IPS-20b (cell line): ENCODE data around the gene B3GALNT2.
"Not testable (repeated sequence)": the region's sequence is repeated elsewhere in the genome, so short reads cannot be mapped to it uniquely, and the experiment has no call there.

Experiments used
- H3K27ac ChIP-seq: one replicate; pipeline ENCODE4 v1.5.1; 2013; ENCODE audit warnings: low read length
- H3K27me3 ChIP-seq: 2 replicates; pipeline ENCODE4 v1.6.1; 2013; ENCODE audit warnings: mild to moderate bottlenecking, low read length, inconsistent platforms; ENCODE audit not compliant: insufficient read depth
- H3K36me3 ChIP-seq: 2 replicates; pipeline ENCODE4 v1.6.1; 2013; ENCODE audit warnings: low read depth, mild to moderate bottlenecking, inconsistent platforms, low read length, moderate library complexity; ENCODE audit not compliant: insufficient read depth
- H3K4me1 ChIP-seq: 2 replicates; pipeline ENCODE4 v1.6.1; 2013; ENCODE audit warnings: mild to moderate bottlenecking, control low read depth, inconsistent platforms, low read length, moderate library complexity; ENCODE audit not compliant: insufficient read depth
- H3K4me3 ChIP-seq: 2 replicates; pipeline ENCODE4 v1.5.1; 2013; ENCODE audit warnings: mild to moderate bottlenecking, low read length, inconsistent platforms
- H3K9ac ChIP-seq: 2 replicates; pipeline ENCODE4 v1.6.1; 2013; ENCODE audit warnings: low read depth, mild to moderate bottlenecking, inconsistent platforms, low read length, moderate library complexity
- H3K9me3 ChIP-seq: 2 replicates; pipeline ENCODE4 v1.6.1; 2013; ENCODE audit warnings: mild to moderate bottlenecking, low read depth, low read length, inconsistent platforms; ENCODE audit not compliant: insufficient read depth

The B3GALNT2 gene

DNA sequence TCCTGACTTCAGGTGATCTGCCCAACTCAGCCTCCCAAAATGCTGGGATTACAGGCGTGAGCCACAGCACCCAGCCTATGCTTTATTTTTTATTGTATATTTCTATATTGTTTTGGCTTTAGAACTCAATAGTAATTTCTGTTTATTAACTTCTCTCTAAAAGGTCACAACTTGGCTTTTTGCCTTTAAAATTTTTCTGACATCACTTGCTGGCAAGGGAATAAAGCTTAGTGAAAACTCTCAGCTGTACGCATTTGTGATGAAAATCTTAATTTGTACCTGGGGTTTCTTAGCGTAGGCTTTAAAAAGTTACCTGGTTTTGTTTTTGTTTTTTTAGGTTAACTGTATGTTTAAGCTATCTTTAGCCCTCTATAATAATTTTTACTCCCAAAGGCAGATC lies 36.2 kb downstream of the B3GALNT2 start:
- H3K9me3 ChIP-seq, result no peaks in the 10 kb centered on the region
- no peak overlapping the region for H3K27ac ChIP-seq
- H3K36me3 ChIP-seq, result peaks cover 47% of the 10 kb centered on the region
- no peak overlapping the region for H3K9ac ChIP-seq
- H3K4me1 ChIP-seq, result no peaks in the 10 kb centered on the region
- H3K4me3 ChIP-seq, result no peak overlapping the region
- no peaks in the 10 kb centered on the region for H3K27me3 ChIP-seq

DNA sequence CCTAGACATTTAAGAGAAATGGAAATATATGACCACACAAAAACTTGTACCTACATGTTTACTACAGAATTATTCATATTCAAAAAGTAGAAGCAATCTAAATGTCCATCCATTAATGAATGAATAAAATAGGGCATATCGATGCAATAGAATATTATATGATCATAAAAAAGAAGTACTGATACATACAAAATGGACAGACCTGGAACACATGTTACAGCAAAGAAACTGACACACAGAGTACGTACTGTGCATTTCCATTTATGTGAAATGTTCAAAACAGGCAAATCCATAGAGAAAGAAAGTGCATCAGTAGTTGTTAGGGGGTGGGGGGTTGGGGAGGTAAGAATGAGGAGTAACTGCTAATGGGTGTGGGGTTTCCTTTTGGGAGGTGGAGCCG lies 39.2 kb downstream of the B3GALNT2 start:
- no peaks in the 10 kb centered on the region for H3K27me3 ChIP-seq
- H3K9ac ChIP-seq, result no peak overlapping the region
- no peaks in the 10 kb centered on the region for H3K4me1 ChIP-seq
- no peak overlapping the region for H3K27ac ChIP-seq
- peaks cover 39% of the 10 kb centered on the region for H3K36me3 ChIP-seq
- H3K4me3 ChIP-seq, result no peak overlapping the region
- no peaks in the 10 kb centered on the region for H3K9me3 ChIP-seq

DNA sequence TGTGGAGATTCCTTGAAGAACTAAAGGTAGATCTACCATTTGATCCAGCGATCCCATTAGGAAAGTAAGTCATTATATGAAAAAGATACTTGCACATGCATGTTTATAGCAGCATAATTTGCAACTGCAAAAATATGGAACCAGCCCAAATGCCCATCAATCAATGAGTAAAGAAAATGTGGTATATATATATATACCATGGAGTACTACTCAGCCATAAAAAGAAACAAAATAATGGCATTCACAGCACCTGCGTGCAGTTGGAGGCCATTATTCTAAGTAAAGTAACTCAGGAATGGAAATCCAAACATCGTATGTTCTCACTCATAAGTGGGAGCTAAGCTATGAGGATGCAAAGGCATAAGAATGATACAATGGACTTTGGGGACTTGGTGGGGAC lies 41.4 kb downstream of the B3GALNT2 start:
- peaks cover 30% of the 10 kb centered on the region for H3K36me3 ChIP-seq

DNA sequence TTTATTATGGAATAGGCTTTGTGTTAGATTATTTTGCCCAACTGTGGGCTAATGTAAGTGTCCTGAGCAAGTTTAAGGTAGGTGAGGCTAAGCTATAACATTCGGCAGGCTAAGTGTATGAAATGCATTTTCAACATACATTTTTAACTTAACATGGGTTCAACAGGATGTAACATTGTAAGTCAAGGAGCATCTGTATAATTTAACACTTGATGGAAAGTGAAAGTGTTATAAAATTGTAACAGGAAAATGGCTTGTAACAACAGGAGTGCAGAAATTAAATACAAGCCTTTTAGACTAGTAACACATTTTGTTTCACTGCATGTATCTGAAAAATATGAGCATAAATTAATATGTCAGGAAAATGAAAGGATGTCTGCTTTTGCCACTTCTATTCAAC lies 42.3 kb downstream of the B3GALNT2 start:
- Histone ChIP-seq H3K9me3 (no peaks in the 10 kb centered on the region), H3K27me3 (no peaks in the 10 kb centered on the region), H3K4me1 (no peaks in the 10 kb centered on the region), H3K9ac (no peak overlapping the region), H3K36me3 (peaks cover 30% of the 10 kb centered on the region), H3K27ac (no peak overlapping the region), H3K4me3 (no peak overlapping the region)

More for the DNA sequence above, 41.4 kb downstream of the B3GALNT2 start:
- not testable (repeated sequence) for H3K27me3 ChIP-seq, H3K9ac ChIP-seq, H3K4me1 ChIP-seq, H3K4me3 ChIP-seq, H3K9me3 ChIP-seq, H3K27ac ChIP-seq

DNA sequence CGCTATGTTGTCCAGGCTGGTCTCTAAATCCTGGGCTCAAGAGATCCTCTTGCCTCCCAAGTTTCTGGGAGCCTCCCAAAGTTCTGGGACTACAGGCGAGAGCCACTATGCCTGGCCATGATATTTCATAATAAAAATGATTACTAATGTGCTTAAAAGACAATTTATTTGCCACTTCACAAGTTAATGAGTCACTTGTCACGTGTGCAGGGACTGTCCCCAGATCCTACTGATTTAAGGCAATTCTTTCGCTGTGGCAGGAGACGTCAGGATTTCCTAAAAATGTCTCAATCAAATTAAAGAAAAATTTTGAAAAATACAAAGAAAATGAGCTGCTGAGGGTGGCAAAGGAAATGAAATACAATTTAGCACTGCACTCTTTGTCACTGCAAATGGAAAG lies 43.5 kb downstream of the B3GALNT2 start:
- H3K27ac ChIP-seq, result no peak overlapping the region
- H3K36me3 ChIP-seq, result peaks cover 31% of the 10 kb centered on the region
- no peaks in the 10 kb centered on the region for H3K27me3 ChIP-seq
- no peak overlapping the region for H3K9ac ChIP-seq
- H3K4me3 ChIP-seq, result no peak overlapping the region
- no peaks in the 10 kb centered on the region for H3K9me3 ChIP-seq
- H3K4me1 ChIP-seq, result no peaks in the 10 kb centered on the region

DNA sequence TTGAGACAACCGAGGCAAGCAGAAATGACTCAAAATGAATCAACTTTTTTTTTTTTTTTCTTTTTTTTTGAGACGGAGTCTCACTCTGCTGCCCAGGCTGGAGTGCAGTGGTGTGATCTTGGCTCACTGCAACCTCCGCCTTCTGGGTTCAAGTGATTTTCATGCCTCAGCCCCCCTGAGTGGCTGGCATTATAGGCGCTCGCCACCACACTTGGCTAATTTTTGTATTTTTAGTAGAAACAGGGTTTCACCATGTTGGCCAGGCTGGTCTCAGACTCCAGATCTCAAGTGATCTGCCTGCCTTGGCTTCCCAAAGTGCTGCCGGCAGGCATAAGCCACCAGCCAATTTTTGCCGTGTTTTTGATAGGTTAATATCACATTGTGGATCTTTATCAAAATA lies 46.4 kb downstream of the B3GALNT2 start:
- H3K36me3 ChIP-seq, result peaks cover 38% of the 10 kb centered on the region
- H3K9ac ChIP-seq, H3K4me3 ChIP-seq, H3K27me3 ChIP-seq, H3K9me3 ChIP-seq, H3K27ac ChIP-seq, H3K4me1 ChIP-seq: not testable (repeated sequence)

DNA sequence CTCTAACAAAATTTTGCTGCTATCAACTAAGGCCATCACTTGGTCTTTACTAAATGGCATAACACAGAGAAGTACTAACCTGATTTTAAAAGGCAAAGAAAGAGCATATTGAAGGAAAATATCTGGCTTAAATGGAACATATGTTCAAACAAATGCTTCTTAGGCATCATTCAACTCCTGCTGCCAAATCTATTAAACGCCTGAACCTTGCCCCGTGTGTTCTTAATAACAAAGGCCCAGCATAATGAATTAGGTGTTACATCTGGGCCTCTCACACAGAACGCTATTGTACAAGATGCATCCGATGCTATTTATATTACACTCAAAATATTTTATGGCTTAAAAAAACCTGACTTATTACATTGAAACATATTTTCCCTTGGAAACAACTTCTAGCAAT lies 48.4 kb downstream of the B3GALNT2 start:
- H3K9ac ChIP-seq, result no peak overlapping the region
- H3K27me3 ChIP-seq, result no peaks in the 10 kb centered on the region
- no peaks in the 10 kb centered on the region for H3K9me3 ChIP-seq
- H3K27ac ChIP-seq, result no peak overlapping the region
- peaks cover 48% of the 10 kb centered on the region for H3K36me3 ChIP-seq
- H3K4me1 ChIP-seq, result no peaks in the 10 kb centered on the region
- no peak overlapping the region for H3K4me3 ChIP-seq

DNA sequence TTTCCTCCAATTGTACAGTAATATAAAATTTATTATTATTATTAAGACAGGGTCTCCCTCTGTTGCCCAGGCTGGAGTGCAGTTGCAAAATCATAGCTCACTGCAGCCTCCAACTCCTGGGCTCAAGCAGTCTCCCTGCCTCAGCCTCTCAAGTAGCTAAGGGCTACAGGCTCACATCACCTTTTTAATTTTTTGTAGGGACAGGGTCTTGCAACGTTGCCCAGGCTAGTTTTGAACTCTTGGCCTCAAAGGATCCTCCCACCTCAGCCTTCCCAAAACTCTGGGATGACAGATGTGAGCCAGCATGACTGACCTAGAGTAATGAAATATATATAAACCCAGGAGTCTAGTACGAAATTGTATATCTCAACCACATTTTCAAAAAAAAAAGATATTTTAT lies 49.2 kb downstream of the B3GALNT2 start:
- no peaks in the 10 kb centered on the region for H3K27me3 ChIP-seq
- H3K9me3 ChIP-seq, result no peaks in the 10 kb centered on the region
- H3K9ac ChIP-seq, result no peak overlapping the region
- no peaks in the 10 kb centered on the region for H3K4me1 ChIP-seq
- H3K27ac ChIP-seq, result no peak overlapping the region
- H3K36me3 ChIP-seq, result peaks cover 55% of the 10 kb centered on the region
- H3K4me3 ChIP-seq, result no peak overlapping the region

DNA sequence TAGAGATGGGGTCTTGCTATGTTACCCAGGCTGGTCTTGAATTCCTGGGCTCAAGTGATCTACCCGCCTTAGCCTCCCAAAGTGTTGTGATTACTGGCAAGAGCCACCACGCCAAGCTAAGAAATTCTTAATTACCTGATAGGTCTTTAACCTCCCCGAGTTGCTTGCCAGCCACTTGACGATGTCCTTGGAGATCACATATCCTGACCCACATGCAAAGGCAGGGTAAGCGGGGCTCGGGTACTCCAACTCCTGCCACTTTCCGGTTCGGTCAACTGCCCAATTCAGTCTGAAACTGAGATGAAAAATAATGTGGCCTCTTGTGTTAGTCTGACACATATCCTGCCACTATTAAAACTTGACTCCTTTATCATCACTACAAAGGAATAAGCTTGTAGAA lies 50.2 kb downstream of the B3GALNT2 start:
- no peaks in the 10 kb centered on the region for H3K9me3 ChIP-seq
- H3K27ac ChIP-seq, result no peak overlapping the region
- peaks cover 66% of the 10 kb centered on the region for H3K36me3 ChIP-seq
- H3K27me3 ChIP-seq, result no peaks in the 10 kb centered on the region
- no peak overlapping the region for H3K9ac ChIP-seq
- H3K4me3 ChIP-seq, result no peak overlapping the region
- no peaks in the 10 kb centered on the region for H3K4me1 ChIP-seq

DNA sequence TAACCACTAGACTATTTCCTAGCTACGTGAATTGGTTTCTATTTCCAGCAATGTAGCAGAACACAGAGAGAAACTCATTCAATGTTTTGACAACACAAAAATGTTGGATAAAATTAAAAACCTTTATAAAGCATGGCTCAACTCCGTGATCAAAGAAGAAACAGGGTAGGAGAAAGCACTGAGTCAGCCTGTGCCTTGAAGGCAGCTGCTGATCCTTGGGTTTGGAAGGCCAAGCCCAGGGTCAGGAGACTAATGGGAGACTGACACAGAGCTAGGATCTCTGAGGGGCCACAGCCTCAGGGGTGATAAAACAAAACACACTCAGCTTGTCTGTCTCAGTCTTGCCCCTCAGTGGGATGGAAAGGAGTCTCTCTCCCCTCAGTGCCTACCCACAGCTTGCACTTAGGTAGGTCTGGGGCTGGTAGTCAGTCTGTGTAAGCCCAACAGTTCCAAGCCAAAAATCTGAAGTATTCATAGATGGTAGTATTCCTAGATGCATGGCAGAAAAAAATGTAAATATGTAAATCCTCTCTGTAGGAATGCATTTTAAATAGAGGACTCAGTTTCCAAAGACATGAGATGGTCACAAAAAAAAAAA lies 53.3 kb downstream of the B3GALNT2 start:
- H3K9ac ChIP-seq, result no peak overlapping the region
- peaks cover 92% of the 10 kb centered on the region for H3K36me3 ChIP-seq
- H3K9me3 ChIP-seq, result no peaks in the 10 kb centered on the region
- H3K27ac ChIP-seq, result no peak overlapping the region
- no peaks in the 10 kb centered on the region for H3K27me3 ChIP-seq
- no peak overlapping the region for H3K4me3 ChIP-seq
- no peaks in the 10 kb centered on the region for H3K4me1 ChIP-seq

DNA sequence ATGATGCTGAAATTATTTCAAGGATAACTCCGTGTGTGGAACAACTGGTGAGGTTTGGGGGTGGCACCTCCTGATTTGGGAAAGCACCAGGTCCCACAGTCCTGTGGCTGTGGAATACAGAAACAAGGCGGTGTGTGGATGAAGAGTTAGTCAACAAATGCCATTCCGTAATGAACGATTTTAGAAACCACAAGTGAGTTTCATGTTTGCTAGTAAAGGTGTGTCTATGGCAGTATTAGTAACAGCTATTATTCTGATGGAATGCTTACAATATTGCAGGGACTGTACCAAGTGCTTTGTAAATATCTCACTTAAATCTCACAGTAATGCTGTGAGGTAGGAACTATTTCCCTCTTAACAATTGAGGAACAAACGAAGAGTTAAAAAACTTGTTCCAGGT lies 53.8 kb downstream of the B3GALNT2 start:
- Histone ChIP-seq H3K9ac (no peak overlapping the region), H3K27me3 (no peaks in the 10 kb centered on the region), H3K4me1 (no peaks in the 10 kb centered on the region), H3K9me3 (no peaks in the 10 kb centered on the region), H3K36me3 (peaks cover 92% of the 10 kb centered on the region), H3K4me3 (no peak overlapping the region), H3K27ac (no peak overlapping the region)

DNA sequence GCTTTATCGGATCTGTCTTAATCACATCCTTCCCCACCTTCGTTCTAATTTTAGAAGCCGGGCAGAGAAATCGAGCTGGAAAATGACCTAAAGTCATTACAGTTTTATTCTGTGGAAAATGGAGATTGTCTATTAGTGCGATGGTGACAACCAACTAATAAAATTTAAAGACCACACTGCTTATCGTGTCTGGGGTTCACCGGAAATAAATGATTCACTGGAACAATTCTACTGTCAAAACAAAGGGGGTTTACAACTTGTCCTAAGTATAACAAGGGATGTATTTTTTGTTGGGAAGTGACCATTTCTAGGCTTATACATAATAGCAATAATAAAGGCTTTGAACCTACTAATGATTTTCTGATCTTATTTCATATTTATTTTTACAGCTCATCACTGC lies 55.6 kb downstream of the B3GALNT2 start:
- H3K36me3 ChIP-seq, result peaks cover 92% of the 10 kb centered on the region
- H3K4me3 ChIP-seq, result no peak overlapping the region

More for the DNA sequence above, 55.6 kb downstream of the B3GALNT2 start:
- Histone ChIP-seq H3K27ac (no peak overlapping the region), H3K27me3 (no peaks in the 10 kb centered on the region), H3K4me1 (no peaks in the 10 kb centered on the region), H3K9ac (no peak overlapping the region), H3K9me3 (no peaks in the 10 kb centered on the region)
